Measurements from ENCODE around the gene EFCAB6.

EFCAB6 gene

DNA sequence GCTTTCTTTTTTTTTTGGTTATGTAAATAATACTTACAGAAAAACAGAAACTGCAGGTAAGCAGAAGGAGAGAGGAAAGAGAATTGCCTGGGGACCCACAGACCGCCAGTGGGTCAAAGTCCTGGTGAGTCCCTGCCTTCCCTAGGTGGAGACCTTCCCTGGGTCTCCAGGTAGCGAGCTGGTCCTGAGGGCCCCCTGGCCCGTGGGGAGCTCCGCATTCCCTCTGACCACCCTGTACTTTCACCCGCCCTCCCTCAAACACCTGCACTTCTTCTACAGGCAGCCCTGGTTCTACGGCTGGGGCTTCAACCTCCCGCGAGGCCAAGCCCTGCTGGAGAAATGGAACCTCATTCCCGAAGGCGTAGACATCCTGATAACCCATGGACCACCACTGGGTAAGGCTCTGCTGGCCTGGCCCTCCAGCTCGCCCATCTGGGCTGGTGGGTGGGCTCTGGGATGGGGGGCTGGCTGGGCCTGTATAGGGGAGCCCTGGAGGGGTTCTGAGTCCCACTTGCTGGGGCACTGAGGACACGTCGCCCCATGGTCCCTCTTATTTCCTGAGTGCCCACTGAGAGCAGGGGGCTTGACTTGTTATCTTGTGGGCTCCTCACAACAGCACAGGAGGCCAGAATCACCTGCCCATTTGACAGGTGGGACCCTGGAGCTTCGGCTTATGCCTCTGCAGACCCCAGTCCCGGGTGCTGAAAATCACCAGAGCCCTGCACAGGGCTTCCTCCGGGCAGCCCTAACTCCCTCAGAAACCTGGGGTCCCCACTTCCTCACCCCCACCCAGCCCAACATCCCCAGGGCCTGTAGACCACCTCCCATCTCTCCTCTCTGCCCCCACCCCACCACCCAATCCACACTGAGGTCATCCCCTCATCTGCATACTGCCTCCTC is 313.9 kb downstream of the EFCAB6 start:
- no peak for DNase-seq

DNA sequence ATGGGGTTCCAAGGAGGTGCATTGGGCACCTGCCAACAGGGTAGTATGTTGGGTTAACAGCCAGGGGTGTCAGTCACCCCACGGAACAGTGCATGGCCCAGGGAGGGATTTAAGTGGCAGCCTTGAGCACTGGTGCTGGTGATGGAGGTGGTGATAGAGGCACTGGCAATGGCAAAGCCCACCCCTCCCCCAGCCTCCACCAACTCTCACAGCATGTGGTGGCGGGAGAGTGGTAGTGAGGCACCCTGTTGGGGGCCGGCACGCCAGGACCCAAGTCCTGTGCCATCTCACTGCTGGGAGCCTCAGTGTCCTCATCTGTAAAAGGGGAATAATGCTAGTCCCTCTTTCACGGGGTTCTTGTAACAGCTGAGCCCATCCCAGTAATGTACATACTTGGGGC is 318.8 kb downstream of the EFCAB6 start:
- DNase-seq: no peak

DNA sequence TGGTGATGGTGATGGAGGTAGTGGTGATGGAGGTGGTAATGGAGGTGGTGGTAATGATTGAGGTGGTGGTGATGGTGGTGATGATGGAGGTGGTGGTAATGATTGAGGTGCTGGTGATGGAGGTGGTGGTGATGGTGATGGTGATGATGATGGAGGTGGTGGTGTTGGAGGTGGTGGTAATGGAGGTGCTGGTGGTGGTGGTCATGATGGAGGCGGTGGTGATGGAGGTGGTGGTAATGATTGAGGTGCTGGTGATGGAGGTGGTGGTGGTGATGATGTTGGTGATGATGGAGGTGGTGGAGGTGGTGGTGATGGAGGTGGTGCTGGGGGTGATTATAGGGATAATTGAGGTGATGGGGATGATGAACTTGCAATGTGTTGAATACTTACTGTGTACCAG is 320.4 kb downstream of the EFCAB6 start:
- no peak for DNase-seq

DNA sequence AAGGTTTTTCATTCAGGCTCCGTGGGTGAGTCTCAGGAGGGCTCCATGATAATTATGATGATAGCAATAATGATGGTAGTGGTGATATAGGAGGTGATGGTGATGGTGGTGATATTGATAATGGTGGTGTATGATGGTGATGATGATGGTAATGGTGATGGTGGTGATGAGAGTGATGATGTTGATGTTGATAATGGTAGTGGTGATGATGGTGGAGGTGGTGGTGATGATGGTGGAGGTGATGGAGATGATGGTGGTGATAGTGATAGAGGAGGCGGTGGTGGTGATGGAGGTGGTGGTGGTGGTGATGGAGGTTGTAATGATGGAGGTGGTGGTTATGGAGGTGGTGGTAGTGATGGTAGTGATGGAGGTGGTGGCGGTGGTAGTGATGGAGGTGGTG is 320.9 kb downstream of the EFCAB6 start:
- DNase-seq: no peak

DNA sequence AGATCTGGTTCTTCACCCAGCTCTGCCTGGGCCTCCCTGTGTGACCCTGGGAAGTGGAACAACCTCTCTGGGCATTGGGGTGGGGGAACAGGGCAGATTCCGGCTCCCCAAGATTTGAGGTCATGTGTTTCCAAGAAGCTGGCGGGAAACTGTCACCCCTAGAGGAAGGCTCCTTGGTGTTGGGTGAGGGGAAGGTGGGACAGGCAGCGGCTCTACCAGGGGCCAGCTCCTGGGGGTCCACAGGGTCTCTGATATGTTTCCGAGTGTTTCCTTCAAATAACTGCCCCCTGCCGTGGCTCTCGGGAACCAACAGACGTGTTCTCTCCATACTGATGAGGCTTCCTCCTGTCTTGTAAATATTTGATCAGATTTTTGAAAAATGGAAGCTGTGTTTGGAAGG is 321.8 kb downstream of the EFCAB6 start:
- DNase-seq: no peak

DNA sequence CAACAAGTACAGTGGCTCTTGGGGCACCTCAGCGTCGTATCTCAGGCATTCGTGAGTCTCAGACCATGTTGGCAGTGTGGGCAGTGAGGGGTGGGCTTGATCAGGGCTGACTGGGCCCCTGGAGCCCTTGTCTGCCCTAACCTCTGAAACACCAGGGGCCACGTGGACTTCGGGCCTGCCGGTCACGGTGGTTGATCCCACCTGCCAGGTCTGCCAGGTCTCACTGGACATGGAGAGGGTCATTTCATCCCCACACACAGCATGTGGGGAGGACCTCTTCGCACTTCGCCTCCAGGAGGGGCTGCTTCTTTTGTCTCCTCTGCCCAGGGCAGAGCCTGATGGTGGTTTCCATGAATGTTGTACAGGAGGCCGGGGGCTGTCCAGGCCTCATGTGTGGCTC is 323.2 kb downstream of the EFCAB6 start:
- DNase-seq: no peak

DNA sequence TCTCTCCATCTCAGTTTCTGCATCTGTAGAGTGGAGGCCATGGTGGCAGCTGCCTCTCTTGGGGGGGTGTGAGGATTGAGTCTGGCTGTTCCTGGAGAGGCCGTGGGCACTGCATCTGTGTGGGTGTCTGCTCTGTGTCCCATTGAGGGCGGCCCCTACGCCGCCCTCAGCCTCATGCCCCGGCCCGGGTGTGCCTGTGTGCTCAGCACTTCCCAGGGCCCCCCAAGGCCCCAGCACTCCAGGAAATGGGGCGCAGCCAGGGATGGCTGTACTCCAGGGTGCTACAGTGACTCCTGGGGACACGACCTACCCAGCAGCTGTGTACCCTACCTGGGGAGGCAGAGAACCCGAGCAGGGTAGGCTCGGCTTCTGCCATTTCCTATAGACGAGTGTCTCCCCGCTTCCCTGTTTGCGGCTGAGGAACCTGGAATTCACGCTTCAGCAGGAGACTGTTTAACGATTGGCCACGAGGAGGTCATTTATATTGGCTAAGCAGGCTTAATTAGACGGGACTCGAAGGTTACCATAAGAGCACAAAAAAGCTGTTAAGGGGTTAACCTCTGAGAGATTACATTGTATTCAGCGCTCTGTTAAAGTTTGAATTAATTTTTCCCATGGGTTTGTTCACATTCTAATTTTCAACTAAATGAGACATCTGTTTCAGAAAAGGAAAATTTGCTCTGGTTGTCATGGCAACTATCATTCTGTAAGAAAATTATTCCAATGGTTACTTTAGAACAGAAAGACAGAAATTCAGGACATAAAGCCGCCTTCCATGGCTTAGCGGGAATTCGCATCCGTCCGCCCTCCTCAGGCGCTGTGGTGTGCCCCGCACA is 323.9 kb downstream of the EFCAB6 start:
- DNase-seq: no peak

DNA sequence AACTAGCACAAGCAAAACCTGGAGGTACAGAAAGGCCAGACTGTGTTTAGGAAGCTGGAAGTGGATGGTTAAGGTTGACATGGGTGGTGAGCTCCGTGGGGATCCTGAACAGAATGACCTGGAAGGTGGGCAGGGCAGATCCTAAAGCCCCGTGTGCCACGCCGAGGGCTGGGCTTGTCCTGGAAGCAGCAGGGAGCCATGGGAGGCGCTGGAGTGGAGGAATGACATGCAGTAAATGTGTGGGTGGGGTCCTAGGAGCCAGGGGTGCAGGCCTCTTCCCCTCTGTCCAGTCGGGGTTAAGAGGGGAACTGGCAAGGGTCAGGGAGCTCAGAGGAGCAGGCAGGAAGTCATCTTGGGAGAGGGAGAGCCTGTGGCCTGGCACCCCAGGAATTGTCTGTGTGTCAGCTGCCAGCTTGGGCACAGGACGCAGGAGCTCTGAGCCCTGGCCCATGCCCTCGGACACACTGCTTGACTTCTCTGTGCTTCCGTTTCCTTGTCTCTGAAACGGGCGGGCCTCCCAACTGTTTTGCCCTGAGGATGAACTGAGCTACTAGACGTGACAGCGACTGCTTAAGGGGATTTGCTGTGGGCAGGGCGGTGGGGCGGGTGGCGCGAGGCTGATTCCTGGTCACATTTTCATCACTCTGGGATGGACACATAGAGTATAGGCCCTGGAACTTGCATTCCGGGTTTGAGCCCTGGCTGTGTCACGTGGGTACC is 324.6 kb downstream of the EFCAB6 start:
- no peak for DNase-seq

DNA sequence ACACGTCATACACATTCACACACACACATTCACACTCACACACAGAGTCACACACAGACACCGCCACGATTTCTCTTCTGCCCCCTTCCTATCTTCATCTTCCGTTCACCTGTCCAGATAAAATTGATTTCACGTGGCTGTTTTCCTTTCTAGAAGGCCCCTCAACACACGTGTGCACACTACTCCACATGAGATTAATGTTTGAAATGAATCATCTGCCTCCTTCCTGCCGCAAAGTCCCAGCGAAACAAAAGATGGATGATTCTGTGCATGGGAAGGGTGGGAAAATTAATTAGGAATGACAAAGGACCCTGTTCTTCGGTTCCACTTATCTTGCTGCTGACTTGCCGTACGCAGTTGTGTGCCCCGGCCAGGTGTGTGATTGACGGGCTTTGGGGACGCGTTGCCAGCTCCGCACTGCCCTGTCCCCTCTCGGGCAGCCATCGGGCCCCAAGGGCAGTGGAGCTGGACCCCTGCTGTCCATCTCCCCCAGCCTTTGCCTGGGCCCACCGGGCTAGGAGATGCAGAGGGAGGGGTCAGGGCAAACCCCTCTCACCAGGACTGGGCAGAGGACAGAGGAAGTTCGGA is 326.5 kb downstream of the EFCAB6 start:
- DNase-seq: no peak

DNA sequence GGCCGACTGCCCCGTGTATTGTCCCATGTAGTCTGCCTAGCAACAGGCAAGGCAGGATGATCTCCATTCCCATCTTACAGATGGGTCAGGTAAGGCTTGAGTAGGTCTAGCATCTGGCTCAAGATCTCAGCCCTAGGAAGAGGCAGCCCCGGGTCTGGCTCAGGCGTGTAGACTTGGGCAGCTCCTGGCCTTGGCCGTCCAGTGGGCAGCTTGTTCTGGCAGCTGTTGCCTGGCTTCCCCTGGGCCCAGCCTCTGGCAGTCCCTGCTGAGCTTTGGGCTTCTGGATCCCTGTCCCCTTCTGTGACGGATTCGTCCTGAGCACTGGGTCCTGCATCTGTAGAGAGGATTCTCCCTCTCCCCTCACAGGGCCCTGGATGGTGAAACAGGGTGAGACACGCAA is 327.9 kb downstream of the EFCAB6 start:
- no peak for DNase-seq

DNA sequence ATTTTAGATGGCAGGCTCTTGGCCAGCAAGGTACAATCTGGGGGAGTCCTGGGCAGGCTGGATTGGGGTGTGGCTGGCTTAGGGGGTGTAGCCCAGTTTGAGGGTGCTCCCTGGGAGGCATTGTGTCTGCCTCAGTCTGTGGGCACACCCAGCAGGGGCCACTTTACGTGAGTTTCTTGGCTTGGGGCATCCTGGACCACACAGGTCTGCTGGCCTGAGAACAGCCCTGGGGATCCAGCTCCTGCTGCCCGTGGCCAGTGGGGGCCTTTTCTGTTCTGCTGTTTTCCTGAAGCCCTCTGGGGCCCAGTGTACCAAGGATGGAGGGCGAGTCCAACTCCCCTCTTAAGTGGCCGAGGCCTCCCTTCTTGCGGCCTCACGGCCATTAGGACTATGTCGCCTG is 328.4 kb downstream of the EFCAB6 start:
- DNase-seq: no peak

DNA sequence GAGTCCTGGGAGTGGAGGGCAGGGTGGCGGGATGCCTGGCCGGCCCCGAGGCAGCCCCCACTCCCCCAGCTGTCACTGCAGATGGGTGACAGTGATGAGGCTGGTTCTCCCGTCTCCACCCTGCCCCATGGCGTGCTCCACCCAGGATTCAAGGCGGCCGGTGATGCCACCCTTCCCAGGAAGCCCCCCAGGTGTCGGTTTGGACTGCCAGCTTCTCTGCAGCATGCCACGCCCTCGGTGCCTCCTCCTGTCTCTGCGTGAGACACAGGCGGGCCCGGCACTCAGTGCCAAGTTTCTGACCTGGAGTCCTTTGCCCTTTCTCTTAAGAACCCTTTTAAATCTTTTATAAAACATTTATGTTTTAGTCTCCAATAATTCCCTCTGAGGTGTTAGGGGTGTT is 328.8 kb downstream of the EFCAB6 start:
- no peak for DNase-seq

DNA sequence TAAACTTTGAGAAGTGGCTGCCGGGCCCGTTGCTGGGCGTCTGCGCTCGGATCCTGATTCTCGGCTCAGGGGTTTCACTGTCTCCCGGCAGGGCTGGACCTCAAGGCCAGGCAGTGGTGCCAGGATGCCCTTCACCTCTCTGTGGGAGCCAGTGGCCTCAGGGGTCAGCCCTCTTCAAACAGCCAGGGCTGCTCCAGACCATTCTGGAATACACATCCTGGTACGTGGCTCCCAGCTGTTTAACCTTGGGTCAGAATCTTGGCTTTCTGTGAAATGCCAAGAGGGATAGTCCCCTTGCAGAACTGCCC is 329.8 kb downstream of the EFCAB6 start:
- DNase-seq: no peak

DNA sequence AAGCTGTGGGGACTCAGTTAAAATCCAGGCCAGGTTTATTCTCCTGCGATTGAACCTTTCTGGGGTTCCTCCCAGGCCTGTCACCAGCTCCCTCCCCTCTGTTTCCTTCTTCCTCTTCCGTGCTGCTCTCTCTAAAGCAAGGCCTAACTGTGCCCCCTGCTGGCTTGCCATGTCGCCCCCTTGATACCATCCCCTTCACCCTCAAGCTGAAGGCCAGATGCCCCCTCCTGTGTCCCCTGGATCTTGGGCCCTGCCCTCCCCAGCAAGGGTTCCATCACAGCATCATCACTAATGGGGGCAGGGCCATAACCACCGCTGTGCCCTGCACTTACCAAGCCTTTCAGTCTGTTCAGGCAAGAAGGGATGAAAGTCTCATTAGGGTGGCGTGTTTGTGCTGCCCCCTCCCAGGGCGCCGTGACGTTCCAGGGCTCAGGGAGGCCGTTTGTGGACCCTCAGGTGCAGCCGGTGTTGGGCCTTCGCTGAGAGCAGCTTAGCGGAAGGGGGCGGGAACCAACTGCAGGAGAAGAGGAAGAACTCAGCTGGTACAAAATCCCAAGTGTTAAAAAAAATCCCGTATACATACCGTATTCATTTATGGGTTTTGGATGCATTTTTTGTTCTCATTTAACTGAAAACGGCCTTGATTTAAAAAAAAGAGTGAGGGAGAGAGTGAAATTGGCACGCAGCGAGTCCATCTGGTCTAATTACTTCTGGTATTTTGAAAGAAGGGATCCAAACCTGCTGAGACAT is 330.4 kb downstream of the EFCAB6 start:
- DNase-seq: no peak

DNA sequence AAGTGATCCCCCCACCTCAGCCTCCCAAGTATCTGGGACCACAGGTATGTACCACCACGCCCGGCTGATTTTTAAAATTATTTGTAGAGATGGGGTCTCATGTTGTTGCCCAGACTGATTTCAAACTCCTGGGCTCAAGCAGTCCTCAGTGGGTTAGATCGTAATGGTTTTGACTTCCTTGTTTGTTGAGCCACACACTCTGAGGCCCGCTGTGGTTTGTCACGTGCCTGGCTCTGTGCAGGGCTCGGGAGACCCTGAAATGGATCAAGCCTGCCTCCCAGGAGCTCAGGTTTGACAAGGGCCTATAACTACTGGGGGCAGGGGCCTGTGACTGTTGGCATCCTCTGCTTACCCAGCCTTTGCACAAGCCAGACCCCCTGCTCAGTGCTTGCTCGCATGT is 332.1 kb downstream of the EFCAB6 start:
- DNase-seq: no peak

DNA sequence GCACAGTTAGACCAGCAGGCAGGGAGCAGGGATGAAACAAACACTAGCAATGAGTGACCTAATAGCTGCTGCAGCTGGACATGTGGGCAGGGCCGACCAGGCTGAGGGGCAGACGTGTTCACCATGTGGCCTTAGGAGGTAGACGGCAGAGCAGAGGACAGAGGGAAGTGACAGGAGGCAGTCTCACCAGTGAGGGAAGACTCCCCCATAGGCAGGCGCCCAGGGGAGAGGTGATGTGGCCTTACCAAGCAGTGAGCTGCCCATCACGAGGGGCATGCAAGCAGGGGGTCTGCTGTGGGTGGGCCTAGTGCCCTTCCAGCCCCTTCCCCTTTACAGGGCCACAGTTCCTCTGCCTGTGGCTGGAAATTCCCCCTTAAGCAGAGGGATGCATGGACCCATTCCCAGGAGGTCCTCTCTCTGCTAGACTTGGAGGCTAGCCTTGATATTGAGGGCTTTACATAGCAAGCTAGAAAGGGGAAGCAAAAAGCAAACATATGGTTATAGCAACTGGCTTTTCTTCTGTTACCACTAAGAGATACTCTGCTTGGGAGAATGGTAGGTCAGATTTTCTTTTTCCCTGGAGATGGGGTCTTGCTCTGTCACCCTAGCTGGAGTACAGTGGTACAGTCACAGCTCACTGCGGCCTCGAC is 332.7 kb downstream of the EFCAB6 start:
- DNase-seq: no peak
